ENCODE measurements around the gene HTR6. TPM values are rescaled to one million over a fixed set of nuclear protein-coding genes. Genes with fewer than 3 reads are reported as not detected.

Gene HTR6
- total RNA-seq, 1 experiment from 2014 or later, result not detected

GRCh38 chr1:19690342-19690741 is 25.7 kb downstream of the HTR6 start:
- BruUV-seq (replicated peaks), result no TSS peak
- ChIA-PET POLR2A (ENCODE audit: unreplicated experiment) (no interaction called here), CTCF (no interaction called here)
- no peak for DNase-seq
- TF ChIP-seq, protein P1, sequence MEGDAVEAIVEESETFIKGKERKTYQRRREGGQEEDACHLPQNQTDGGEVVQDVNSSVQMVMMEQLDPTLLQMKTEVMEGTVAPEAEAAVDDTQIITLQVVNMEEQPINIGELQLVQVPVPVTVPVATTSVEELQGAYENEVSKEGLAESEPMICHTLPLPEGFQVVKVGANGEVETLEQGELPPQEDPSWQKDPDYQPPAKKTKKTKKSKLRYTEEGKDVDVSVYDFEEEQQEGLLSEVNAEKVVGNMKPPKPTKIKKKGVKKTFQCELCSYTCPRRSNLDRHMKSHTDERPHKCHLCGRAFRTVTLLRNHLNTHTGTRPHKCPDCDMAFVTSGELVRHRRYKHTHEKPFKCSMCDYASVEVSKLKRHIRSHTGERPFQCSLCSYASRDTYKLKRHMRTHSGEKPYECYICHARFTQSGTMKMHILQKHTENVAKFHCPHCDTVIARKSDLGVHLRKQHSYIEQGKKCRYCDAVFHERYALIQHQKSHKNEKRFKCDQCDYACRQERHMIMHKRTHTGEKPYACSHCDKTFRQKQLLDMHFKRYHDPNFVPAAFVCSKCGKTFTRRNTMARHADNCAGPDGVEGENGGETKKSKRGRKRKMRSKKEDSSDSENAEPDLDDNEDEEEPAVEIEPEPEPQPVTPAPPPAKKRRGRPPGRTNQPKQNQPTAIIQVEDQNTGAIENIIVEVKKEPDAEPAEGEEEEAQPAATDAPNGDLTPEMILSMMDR (conservative IDR thresholded peaks at IDR 0.05), result no peak
- TF ChIP-seq EZH2 (IDR thresholded peaks at IDR 0.05; ENCODE audit: low read depth), result no peak
- Histone ChIP-seq H3K79me2 (ENCODE audit: low read depth) (no peaks in the 10 kb centered on the region), H3K4me2 (no peak overlapping the region), H3K36me3 (ENCODE audit: low read depth) (no peaks in the 10 kb centered on the region), H3K27me3 (ENCODE audit: insufficient read depth, low read depth) (no peaks in the 10 kb centered on the region), H3F3A (ENCODE audit: insufficient read depth, low read depth) (no peaks in the 10 kb centered on the region), H3K4me1 (replicated peaks; ENCODE audit: insufficient read depth) (no peaks in the 10 kb centered on the region), H2AFZ (no peak overlapping the region), H3K9me3 (ENCODE audit: insufficient read depth, low read depth) (no peaks in the 10 kb centered on the region), H3K4me3 (no peak overlapping the region), H3K27ac (no peak overlapping the region), H3K9me2 (ENCODE audit: insufficient read depth) (no peaks in the 10 kb centered on the region), H4K20me1 (ENCODE audit: insufficient read depth) (no peaks in the 10 kb centered on the region)
- intact Hi-C loops (cut with micrococcal nuclease; ENCODE audit: unreplicated experiment), result no loop called here

GRCh38 chr1:19694298-19694697 is 29.6 kb downstream of the HTR6 start:
- Histone ChIP-seq H3K79me2 (ENCODE audit: low read depth) (no peaks in the 10 kb centered on the region), H4K20me1 (ENCODE audit: insufficient read depth) (no peaks in the 10 kb centered on the region), H3F3A (ENCODE audit: insufficient read depth, low read depth) (no peaks in the 10 kb centered on the region), H3K4me3 (no peak overlapping the region), H3K9me3 (ENCODE audit: insufficient read depth, low read depth) (no peaks in the 10 kb centered on the region), H3K36me3 (ENCODE audit: low read depth) (no peaks in the 10 kb centered on the region), H3K9me2 (ENCODE audit: insufficient read depth) (no peaks in the 10 kb centered on the region), H3K4me1 (replicated peaks; ENCODE audit: insufficient read depth) (no peaks in the 10 kb centered on the region), H3K27ac (no peak overlapping the region), H2AFZ (no peak overlapping the region), H3K4me2 (no peak overlapping the region), H3K27me3 (ENCODE audit: insufficient read depth, low read depth) (no peaks in the 10 kb centered on the region)
- TF ChIP-seq, protein P1 (conservative IDR thresholded peaks at IDR 0.05), result no peak
- TF ChIP-seq EZH2 (IDR thresholded peaks at IDR 0.05; ENCODE audit: low read depth), result no peak
- ChIA-PET POLR2A (ENCODE audit: unreplicated experiment) (no interaction called here), CTCF (no interaction called here)
- no peak for DNase-seq
- no TSS peak for BruUV-seq (replicated peaks)
- intact Hi-C loops (cut with micrococcal nuclease; ENCODE audit: unreplicated experiment), result no loop called here

GRCh38 chr1:19695772-19696171 is 31.1 kb downstream of the HTR6 start:
- no peaks in the 10 kb centered on the region for H3K27me3 ChIP-seq (ENCODE audit: insufficient read depth, low read depth)
- H3K4me1 ChIP-seq (replicated peaks; ENCODE audit: insufficient read depth), result no peaks in the 10 kb centered on the region
- intact Hi-C loops (cut with micrococcal nuclease; ENCODE audit: unreplicated experiment), result no loop called here
- no peaks in the 10 kb centered on the region for H3F3A ChIP-seq (ENCODE audit: insufficient read depth, low read depth)
- CTCF ChIA-PET, result no interaction called here
- H2AFZ ChIP-seq, result no peak overlapping the region
- H3K79me2 ChIP-seq (ENCODE audit: low read depth), result no peaks in the 10 kb centered on the region
- H3K27ac ChIP-seq, result no peak overlapping the region
- POLR2A ChIA-PET (ENCODE audit: unreplicated experiment), result no interaction called here
- H3K36me3 ChIP-seq (ENCODE audit: low read depth), result no peaks in the 10 kb centered on the region
- H4K20me1 ChIP-seq (ENCODE audit: insufficient read depth), result no peaks in the 10 kb centered on the region
- DNase-seq, result no peak
- H3K4me3 ChIP-seq, result no peak overlapping the region
- H3K9me2 ChIP-seq (ENCODE audit: insufficient read depth), result no peaks in the 10 kb centered on the region
- no peak overlapping the region for H3K4me2 ChIP-seq
- H3K9me3 ChIP-seq (ENCODE audit: insufficient read depth, low read depth), result no peaks in the 10 kb centered on the region
- BruUV-seq (replicated peaks), result no TSS peak
- TF ChIP-seq, protein P1 (conservative IDR thresholded peaks at IDR 0.05), result no peak
- no peak for TF ChIP-seq EZH2 (IDR thresholded peaks at IDR 0.05; ENCODE audit: low read depth)

Measured in PC-9 (cell line).